Measurements from ENCODE around the gene KLHL34.

KLHL34 gene

DNA sequence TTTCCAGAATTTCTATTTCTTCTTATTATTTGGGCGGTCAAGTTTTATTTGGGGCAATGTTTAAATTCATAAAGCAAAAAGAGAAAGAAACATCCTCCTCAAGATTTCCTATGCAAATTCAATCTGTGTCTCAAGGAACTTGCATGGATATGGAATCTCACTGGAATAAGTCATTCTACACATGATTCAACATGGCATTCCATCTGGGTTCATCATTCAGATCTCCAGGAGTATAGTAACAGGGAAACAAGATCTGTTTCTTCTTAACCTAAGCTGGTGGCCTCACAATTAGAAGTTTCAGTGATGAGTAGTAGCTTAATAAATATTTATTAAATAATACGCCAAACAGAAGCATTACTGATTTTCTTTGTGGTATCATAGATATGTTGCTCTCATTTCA, 19.8 kb downstream of the KLHL34 start:
- DNase-seq (ENCODE audit: extremely low spot score), result no peak
- ChIA-PET CTCF (no interaction called here), POLR2A (no interaction called here)
- TF ChIP-seq, protein P1, sequence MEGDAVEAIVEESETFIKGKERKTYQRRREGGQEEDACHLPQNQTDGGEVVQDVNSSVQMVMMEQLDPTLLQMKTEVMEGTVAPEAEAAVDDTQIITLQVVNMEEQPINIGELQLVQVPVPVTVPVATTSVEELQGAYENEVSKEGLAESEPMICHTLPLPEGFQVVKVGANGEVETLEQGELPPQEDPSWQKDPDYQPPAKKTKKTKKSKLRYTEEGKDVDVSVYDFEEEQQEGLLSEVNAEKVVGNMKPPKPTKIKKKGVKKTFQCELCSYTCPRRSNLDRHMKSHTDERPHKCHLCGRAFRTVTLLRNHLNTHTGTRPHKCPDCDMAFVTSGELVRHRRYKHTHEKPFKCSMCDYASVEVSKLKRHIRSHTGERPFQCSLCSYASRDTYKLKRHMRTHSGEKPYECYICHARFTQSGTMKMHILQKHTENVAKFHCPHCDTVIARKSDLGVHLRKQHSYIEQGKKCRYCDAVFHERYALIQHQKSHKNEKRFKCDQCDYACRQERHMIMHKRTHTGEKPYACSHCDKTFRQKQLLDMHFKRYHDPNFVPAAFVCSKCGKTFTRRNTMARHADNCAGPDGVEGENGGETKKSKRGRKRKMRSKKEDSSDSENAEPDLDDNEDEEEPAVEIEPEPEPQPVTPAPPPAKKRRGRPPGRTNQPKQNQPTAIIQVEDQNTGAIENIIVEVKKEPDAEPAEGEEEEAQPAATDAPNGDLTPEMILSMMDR (IDR thresholded peaks at IDR 0.05; ENCODE audit: control extremely low read depth, extremely low read depth, low read depth, missing control alignments), result no peak

DNA sequence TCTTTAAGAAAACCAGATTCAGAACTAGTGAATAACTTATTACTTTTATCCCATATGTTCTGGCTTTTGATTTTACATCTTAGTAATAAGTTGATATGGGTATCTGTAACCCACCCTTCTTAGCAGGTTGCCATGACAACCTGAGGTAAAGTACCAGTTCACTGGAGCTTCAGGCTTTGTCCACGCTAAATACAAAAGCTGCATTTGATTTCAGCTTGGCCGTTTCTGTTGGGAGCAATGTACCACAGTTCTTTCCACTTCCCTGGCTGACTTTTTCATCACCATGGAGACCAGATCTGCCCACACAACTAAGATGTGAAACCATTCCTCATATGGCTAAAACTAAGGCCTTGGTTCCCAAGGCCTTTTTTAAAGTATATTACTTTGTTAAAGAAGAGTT, 26.1 kb downstream of the KLHL34 start:
- TF ChIP-seq, protein P1 (IDR thresholded peaks at IDR 0.05; ENCODE audit: control extremely low read depth, extremely low read depth, low read depth, missing control alignments), result no peak
- ChIA-PET POLR2A (no interaction called here), CTCF (no interaction called here)
- no peak for DNase-seq (ENCODE audit: extremely low spot score)

DNA sequence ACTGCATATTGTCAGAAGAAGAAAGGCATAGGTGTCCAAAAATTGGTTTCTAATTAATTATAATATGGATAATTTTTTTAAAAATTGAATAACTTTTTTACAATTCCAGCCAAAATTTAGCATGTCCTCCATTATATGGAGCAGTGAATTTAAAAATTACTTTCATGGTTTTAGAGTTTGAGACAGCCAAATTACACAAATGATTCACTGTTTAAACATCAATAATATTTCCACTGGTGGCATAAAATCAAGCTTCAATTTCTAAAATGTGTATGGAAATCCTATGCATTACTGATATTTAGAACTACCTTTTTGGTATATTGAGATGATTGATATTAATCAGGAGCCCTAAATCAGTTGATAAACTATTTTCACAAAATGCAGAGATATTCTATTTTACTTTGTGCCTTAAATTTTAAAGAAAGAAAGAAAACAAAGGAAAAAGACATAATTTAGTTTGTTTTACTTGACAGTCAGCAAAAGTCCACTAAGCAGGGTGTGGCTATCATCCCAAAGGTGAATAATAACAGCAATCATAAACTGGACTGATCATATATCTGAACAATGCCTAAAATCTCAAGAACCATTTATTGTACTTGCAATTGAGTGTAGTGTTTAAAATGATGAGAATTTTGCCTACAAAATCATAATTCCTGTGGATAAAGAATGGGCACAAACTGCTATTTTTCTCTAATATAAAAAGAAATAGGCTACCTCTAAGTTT, 34.2 kb downstream of the KLHL34 start:
- no peak for DNase-seq (ENCODE audit: extremely low spot score)
- ChIA-PET POLR2A (no interaction called here), CTCF (no interaction called here)
- TF ChIP-seq, protein P1 (IDR thresholded peaks at IDR 0.05; ENCODE audit: control extremely low read depth, extremely low read depth, low read depth, missing control alignments), result no peak

DNA sequence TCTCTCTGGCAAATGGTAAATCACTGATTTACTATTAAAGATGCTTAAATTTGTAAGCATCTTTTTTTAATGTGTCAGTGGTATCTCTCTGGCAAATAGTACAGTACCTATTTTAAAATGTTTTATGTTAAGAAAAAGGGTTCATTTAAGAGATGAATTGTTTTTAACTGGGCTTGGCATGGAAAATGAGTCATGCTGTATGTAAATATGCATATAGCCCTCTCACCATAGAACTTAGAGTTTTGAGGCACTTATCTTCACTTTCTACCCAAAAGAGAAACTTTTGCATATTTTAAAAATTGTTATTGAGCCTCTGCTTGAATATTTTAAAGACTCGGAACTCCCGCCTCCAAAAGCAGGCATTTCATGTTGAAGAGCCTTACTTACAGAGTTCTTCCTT, 37.9 kb downstream of the KLHL34 start:
- ChIA-PET POLR2A (no interaction called here), CTCF (no interaction called here)
- TF ChIP-seq, protein P1 (IDR thresholded peaks at IDR 0.05; ENCODE audit: control extremely low read depth, extremely low read depth, low read depth, missing control alignments), result no peak
- DNase-seq (ENCODE audit: extremely low spot score), result no peak

DNA sequence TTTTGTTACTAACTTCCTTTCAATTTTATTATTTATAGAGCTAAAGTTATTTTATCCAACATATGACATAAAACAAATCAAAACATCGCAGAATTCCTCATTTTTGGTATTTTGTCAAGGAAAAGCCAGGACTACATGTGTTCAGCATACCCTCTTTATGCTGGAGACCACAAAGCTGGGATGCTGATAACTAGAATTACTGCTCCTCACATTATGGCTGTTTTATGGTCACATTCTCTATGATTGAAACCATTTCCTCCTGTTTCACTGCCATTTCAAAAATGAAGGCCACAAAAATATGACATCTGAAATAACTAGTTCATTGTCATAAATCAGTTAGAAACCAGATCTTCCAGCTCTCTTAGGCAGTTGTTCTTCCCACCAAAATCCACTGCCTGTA, 41.7 kb downstream of the KLHL34 start:
- ChIA-PET POLR2A (no interaction called here), CTCF (no interaction called here)
- TF ChIP-seq, protein P1 (IDR thresholded peaks at IDR 0.05; ENCODE audit: control extremely low read depth, extremely low read depth, low read depth, missing control alignments), result no peak
- DNase-seq (ENCODE audit: extremely low spot score), result no peak

DNA sequence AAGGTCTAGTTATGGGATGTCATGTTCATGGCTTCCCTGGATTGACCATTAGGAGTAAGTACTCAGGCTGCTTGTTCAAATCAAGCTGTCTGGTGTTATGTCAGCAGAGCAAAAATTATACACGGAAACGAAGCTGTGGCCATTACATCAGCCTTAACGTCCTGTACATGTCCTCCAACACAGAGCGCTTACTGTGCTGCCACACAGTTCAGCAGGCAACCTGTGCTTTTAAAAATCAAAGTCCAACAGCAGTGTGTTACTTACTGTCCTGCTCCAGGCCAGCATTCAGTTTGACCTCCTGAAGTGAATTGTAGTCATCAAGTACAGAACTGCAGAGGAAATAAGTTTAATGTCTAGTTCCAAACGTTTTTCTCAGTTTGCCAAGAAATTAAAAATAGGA, 46.0 kb downstream of the KLHL34 start:
- TF ChIP-seq, protein P1 (IDR thresholded peaks at IDR 0.05; ENCODE audit: control extremely low read depth, extremely low read depth, low read depth, missing control alignments), result no peak
- ChIA-PET CTCF (no interaction called here), POLR2A (no interaction called here)

More for the DNA sequence above, 46.0 kb downstream of the KLHL34 start:
- DNase-seq (ENCODE audit: extremely low spot score), result no peak

Data from GM10248 (cell line).